A673 (cell line): Measurements from ENCODE around the gene PIGS. TPM values are rescaled to one million over a fixed set of nuclear protein-coding genes. Genes with fewer than 3 reads are reported as not detected.

Experiments used
- BruUV-seq: library from RNA; stranded (reverse); fragments of 400-500 nt; replicated peaks from 2 replicates; lab custom pipeline; 2021; lab: Mats Ljungman, UMichigan
- CTCF ChIA-PET: fragments of 300-600 bp; sonication (Branson Sonifier 250); formaldehyde crosslinking; loops from one replicate; lab custom pipeline; 2022; ENCODE audit warnings: antibody characterized with exemption; lab: Charles Lee
- POLR2A ChIA-PET: fragments of 300-600 bp; sonication (Branson Sonifier 250); formaldehyde crosslinking; loops from one replicate; lab custom pipeline; 2022; ENCODE audit warnings: antibody characterized with exemption; ENCODE audit not compliant: low non-redundant PET; lab: Charles Lee
- DNase-seq: peaks from one replicate; pipeline ENCODE4 v3.0.0-alpha.2; 2015; ENCODE audit warnings: low spot score
- H3K27ac ChIP-seq: fragments of 200-600 bp; sonication (generic); 2 replicates; pipeline ENCODE4 v1.5.1; 2016; ENCODE audit warnings: mixed run types, low read depth, mild to moderate bottlenecking, mixed read lengths, antibody characterized with exemption, low read length; ENCODE audit not compliant: poor library complexity, severe bottlenecking
- H3K27me3 ChIP-seq: fragments of 200-600 bp; sonication (generic); replicated peaks from 2 replicates; pipeline ENCODE4 v1.6.1; 2017; ENCODE audit warnings: mixed run types, low read depth, mild to moderate bottlenecking, mixed read lengths, antibody characterized with exemption, low read length; ENCODE audit not compliant: insufficient read depth, poor library complexity
- H3K36me3 ChIP-seq: fragments of 200-600 bp; sonication (generic); 2 replicates; pipeline ENCODE4 v1.6.1; 2016; ENCODE audit warnings: mixed run types, mild to moderate bottlenecking, mixed read lengths, antibody characterized with exemption, low read length; ENCODE audit not compliant: insufficient read depth, poor library complexity, severe bottlenecking
- H3K4me1 ChIP-seq: fragments of 200-600 bp; sonication (generic); 2 replicates; pipeline ENCODE4 v1.6.1; 2017; ENCODE audit warnings: mixed run types, mild to moderate bottlenecking, mixed read lengths, antibody characterized with exemption, low read length; ENCODE audit not compliant: insufficient read depth, poor library complexity, severe bottlenecking
- H3K4me3 ChIP-seq: fragments of 200-600 bp; sonication (generic); 2 replicates; pipeline ENCODE4 v1.5.1; 2016; ENCODE audit warnings: low read depth, mixed run types, mild to moderate bottlenecking, mixed read lengths, low read length; ENCODE audit not compliant: poor library complexity, severe bottlenecking
- H3K9me3 ChIP-seq: fragments of 200-600 bp; sonication (generic); 2 replicates; pipeline ENCODE4 v1.6.1; 2016; ENCODE audit warnings: mixed run types, low read depth, mild to moderate bottlenecking, mixed read lengths, antibody characterized with exemption, low read length; ENCODE audit not compliant: poor library complexity, severe bottlenecking
- CTCF ChIP-seq: fragments of 300-800, 200-600 bp; sonication (generic); conservative IDR thresholded peaks from 2 replicates; pipeline ENCODE4 v1.5.1; 2017; ENCODE audit warnings: low read depth, mild to moderate bottlenecking, antibody characterized with exemption, low read length, moderate library complexity, mixed read lengths
- EZH2 ChIP-seq: fragments of 200-600 bp; sonication (generic); IDR thresholded peaks from 2 replicates; pipeline ENCODE4 v1.6.1; 2017; ENCODE audit warnings: borderline replicate concordance, low read depth, mild to moderate bottlenecking, mixed read lengths, antibody characterized with exemption, low read length; ENCODE audit not compliant: poor library complexity, severe bottlenecking
- intact Hi-C: fragments of 100-400 bp; cut with micrococcal nuclease; formaldehyde crosslinking; loops from one replicate; pipeline ENCODE4 v1.10.0; 2022; ENCODE audit not compliant: unreplicated experiment
- total RNA-seq: library from RNA; stranded (reverse); gene quantifications from 2 replicates; pipeline ENCODE4 v1.2.3, GENCODE V29; 2021

The PIGS gene
- total RNA-seq, 1 experiment from 2014 or later = 51.6 TPM

GRCh38 chr17:28555022-28555421 is 16.3 kb downstream of the PIGS start:
- CTCF ChIA-PET = no interaction called here
- intact Hi-C loops = no loop called here
- BruUV-seq = no TSS peak
- Histone ChIP-seq H3K36me3 (peaks cover 21% of the 10 kb centered on the region), H3K4me1 (peaks cover 20% of the 10 kb centered on the region), H3K27me3 (no peaks in the 10 kb centered on the region), H3K27ac (no peak overlapping the region), H3K9me3 (no peaks in the 10 kb centered on the region), H3K4me3 (no peak overlapping the region)
- POLR2A ChIA-PET = no interaction called here
- DNase-seq = no peak
- no peak for TF ChIP-seq CTCF
- no peak for TF ChIP-seq EZH2

- H3K4me1 ChIP-seq = peaks cover 24% of the 10 kb centered on the region
- H3K36me3 ChIP-seq = peaks cover 21% of the 10 kb centered on the region
- BruUV-seq = no TSS peak
- ChIA-PET CTCF (no interaction called here), POLR2A (no interaction called here)
- intact Hi-C loops = no loop called here
- H3K27me3 ChIP-seq = no peaks in the 10 kb centered on the region
- H3K9me3 ChIP-seq = no peaks in the 10 kb centered on the region
- H3K27ac ChIP-seq = no peak overlapping the region
- TF ChIP-seq EZH2 (no peak), CTCF (no peak)
- DNase-seq = no peak
- H3K4me3 ChIP-seq = no peak overlapping the region
Observed at GRCh38 chr17:28554565-28554964, 16.8 kb downstream of the PIGS start.

GRCh38 chr17:28553000-28553505 is 18.3 kb downstream of the PIGS start:
- H3K9me3 ChIP-seq = no peaks in the 10 kb centered on the region
- no peak for TF ChIP-seq CTCF
- TF ChIP-seq EZH2 = no peak
- intact Hi-C loops = loop anchor here (2.0 kb wide), 1 partner anchor 18 kb away; the partner anchor contains the start of gene PIGS
- no peaks in the 10 kb centered on the region for H3K27me3 ChIP-seq
- peaks cover 29% of the 10 kb centered on the region for H3K4me1 ChIP-seq
- no peak for DNase-seq
- peaks cover 21% of the 10 kb centered on the region for H3K36me3 ChIP-seq
- no peak overlapping the region for H3K4me3 ChIP-seq
- ChIA-PET CTCF (interaction anchor here (0.6 kb wide), 2 partner anchors 58 to 413 kb away, joined by 3 to 9 read pairs; no protein-coding TSS in a partner anchor), POLR2A (no interaction called here)
- H3K27ac ChIP-seq = no peak overlapping the region
- no TSS peak for BruUV-seq
